Vagina (tissue), 2 donors: ENCODE data around the gene IKZF3.

Experiments
- POLR2A ChIP-seq, 2 donors: fragments of 450-650 bp; IDR thresholded peaks; one replicate each; pipeline ENCODE4 v1.6.1; 2017; ENCODE audit warnings: antibody characterized with exemption in 2 of 2, mild to moderate bottlenecking in 2 of 2, moderate library complexity in 2 of 2
- POLR2AphosphoS5 ChIP-seq, 2 donors: sonication (generic); formaldehyde crosslinking; IDR thresholded peaks; one replicate each; pipeline ENCODE4 v1.9.0; 2017; ENCODE audit warnings: antibody characterized with exemption in 2 of 2, mild to moderate bottlenecking in 2 of 2, low read depth in 1 of 2; ENCODE audit not compliant: insufficient read depth in 1 of 2
- TF ChIP-seq, protein P1 (sequence below), 3 experiments: fragments of 450-650 bp in 2 of 3; fragments of 200-600 bp in 1 of 3; sonication (generic) in 1 of 3; IDR thresholded peaks; one replicate each; pipeline ENCODE4 v1.5.1; 2017 to 2019; ENCODE audit warnings: antibody characterized with exemption in 3 of 3, mild to moderate bottlenecking in 2 of 3, moderate library complexity in 2 of 3

DNA sequence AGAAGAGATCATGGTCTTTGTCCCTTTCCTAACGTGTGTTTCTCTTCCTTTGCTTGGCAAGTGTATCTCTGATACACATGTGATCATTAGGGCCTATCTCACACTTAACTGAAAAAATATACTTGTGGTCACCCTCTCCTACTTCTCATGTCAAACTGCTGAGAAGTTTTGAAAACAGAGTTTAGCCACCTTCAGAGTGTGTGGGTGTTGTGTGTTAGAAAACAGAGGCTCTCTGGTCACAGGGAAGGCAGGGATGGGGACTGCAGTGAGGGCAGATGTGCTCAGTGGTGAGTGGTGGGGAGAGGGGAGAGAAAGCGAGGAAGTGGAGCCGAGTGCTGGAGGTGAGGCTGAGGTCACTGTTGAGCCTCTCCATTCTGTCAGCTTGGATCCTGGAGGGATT, 97.0 kb downstream of the IKZF3 start:
- TF ChIP-seq POLR2AphosphoS5 (IDR thresholded peaks at IDR 0.05; ENCODE audit: insufficient read depth in 1 of 2, low read depth in 1 of 2): no peak
- TF ChIP-seq, protein P1, sequence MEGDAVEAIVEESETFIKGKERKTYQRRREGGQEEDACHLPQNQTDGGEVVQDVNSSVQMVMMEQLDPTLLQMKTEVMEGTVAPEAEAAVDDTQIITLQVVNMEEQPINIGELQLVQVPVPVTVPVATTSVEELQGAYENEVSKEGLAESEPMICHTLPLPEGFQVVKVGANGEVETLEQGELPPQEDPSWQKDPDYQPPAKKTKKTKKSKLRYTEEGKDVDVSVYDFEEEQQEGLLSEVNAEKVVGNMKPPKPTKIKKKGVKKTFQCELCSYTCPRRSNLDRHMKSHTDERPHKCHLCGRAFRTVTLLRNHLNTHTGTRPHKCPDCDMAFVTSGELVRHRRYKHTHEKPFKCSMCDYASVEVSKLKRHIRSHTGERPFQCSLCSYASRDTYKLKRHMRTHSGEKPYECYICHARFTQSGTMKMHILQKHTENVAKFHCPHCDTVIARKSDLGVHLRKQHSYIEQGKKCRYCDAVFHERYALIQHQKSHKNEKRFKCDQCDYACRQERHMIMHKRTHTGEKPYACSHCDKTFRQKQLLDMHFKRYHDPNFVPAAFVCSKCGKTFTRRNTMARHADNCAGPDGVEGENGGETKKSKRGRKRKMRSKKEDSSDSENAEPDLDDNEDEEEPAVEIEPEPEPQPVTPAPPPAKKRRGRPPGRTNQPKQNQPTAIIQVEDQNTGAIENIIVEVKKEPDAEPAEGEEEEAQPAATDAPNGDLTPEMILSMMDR (IDR thresholded peaks at IDR 0.05): no peak
- TF ChIP-seq POLR2A (IDR thresholded peaks at IDR 0.05): no peak
